AG09319 (cell line): ENCODE results near the gene NPEPL1.

Source experiments
- DNase-seq: peaks from one replicate; pipeline ENCODE4 v3.0.0-alpha.2; 2010; ENCODE audit warnings: low read depth; ENCODE audit errors: extremely low read depth
- TF ChIP-seq, protein P1 (sequence below): IDR thresholded peaks from 2 replicates; pipeline ENCODE4 v1.5.1; 2011; ENCODE audit warnings: low read depth, mild to moderate bottlenecking, inconsistent platforms, low read length, moderate library complexity

Gene NPEPL1

DNA sequence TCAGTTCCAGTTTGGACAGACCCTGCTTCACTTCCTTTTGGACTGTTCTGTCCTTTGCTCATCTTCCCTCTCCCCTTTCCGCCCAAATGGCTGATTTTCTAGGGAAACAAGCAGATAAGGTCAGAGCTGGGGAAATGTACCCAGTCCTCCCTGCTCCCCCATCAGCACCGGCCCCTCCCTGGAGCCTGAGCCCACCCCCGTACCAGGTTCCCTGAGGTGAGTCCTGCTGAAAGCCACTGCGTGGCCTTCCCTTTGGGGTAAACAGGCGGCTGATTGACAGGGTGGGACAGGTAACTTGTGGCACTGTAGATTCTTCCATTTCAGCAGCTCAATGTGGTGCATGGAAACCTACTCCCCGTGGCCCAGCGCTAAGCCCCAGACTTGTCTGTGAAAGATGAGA is 70.5 kb downstream of the NPEPL1 start:
- TF ChIP-seq, protein P1, sequence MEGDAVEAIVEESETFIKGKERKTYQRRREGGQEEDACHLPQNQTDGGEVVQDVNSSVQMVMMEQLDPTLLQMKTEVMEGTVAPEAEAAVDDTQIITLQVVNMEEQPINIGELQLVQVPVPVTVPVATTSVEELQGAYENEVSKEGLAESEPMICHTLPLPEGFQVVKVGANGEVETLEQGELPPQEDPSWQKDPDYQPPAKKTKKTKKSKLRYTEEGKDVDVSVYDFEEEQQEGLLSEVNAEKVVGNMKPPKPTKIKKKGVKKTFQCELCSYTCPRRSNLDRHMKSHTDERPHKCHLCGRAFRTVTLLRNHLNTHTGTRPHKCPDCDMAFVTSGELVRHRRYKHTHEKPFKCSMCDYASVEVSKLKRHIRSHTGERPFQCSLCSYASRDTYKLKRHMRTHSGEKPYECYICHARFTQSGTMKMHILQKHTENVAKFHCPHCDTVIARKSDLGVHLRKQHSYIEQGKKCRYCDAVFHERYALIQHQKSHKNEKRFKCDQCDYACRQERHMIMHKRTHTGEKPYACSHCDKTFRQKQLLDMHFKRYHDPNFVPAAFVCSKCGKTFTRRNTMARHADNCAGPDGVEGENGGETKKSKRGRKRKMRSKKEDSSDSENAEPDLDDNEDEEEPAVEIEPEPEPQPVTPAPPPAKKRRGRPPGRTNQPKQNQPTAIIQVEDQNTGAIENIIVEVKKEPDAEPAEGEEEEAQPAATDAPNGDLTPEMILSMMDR, result no peak
- DNase-seq, result no peak
